ENCODE data around the gene ADGRV1.

- no peak for TF ChIP-seq ZNF416 (tag by site-specific recombination; IDR thresholded peaks at IDR 0.05)
- TF ChIP-seq ZSCAN30 (tag by site-specific recombination; IDR thresholded peaks at IDR 0.05): no peak
- TF ChIP-seq CTCF (tag by site-specific recombination; IDR thresholded peaks at IDR 0.05): no peak
- no peak for TF ChIP-seq ZBTB26 (tag by site-specific recombination; optimal IDR thresholded peaks at IDR 0.05)
- no peak for TF ChIP-seq SP2 (tag by site-specific recombination; IDR thresholded peaks at IDR 0.05)
- TF ChIP-seq ZFP41 (tag by site-specific recombination; IDR thresholded peaks at IDR 0.05; ENCODE audit: borderline replicate concordance): no peak
- TF ChIP-seq ZNF121 (tag by site-specific recombination; IDR thresholded peaks at IDR 0.05): no peak
- TF ChIP-seq ZNF529 (tag by site-specific recombination; IDR thresholded peaks at IDR 0.05; ENCODE audit: insufficient replicate concordance): no peak
Observed at GRCh38 chr5:90581956-90582355, 23.4 kb downstream of the ADGRV1 start.
